OCI-LY1 (cell line): ENCODE data around the gene TCF4.

Source experiments
- EZH2 ChIP-seq: fragments of 200-600 bp; sonication (generic), shearing (Covaris generic); IDR thresholded peaks from 2 replicates; pipeline ENCODE4 v1.8.0; 2017; ENCODE audit warnings: borderline replicate concordance, mixed run types, mild to moderate bottlenecking, antibody characterized with exemption, low read length, moderate library complexity, mixed read lengths
- TF ChIP-seq, protein P1 (sequence below): fragments of 200-600 bp; sonication (generic), shearing (Covaris generic); IDR thresholded peaks from 2 replicates; pipeline ENCODE4 v1.5.1; 2017; ENCODE audit warnings: mild to moderate bottlenecking, antibody characterized with exemption, low read length, moderate library complexity, mixed read lengths

DNA sequence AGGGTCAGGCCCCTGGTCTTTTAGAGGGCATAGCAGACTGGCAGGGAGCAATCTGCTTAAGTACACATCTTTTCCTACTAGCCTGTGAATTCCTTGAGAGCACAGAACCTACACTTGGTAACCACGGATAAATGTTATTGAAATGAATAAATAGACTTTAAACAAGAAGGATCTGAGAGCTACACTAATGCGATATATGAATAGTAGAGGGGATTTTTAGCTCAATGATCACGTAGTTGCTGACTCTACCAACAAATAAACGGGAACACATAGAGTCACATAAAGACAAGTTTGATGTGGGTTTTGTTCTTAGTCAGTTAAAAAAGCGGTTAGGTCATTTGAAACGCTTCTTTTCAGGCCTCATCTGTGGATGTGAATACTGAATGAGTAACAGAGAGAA, 338.4 kb downstream of the TCF4 start:
- TF ChIP-seq, protein P1, sequence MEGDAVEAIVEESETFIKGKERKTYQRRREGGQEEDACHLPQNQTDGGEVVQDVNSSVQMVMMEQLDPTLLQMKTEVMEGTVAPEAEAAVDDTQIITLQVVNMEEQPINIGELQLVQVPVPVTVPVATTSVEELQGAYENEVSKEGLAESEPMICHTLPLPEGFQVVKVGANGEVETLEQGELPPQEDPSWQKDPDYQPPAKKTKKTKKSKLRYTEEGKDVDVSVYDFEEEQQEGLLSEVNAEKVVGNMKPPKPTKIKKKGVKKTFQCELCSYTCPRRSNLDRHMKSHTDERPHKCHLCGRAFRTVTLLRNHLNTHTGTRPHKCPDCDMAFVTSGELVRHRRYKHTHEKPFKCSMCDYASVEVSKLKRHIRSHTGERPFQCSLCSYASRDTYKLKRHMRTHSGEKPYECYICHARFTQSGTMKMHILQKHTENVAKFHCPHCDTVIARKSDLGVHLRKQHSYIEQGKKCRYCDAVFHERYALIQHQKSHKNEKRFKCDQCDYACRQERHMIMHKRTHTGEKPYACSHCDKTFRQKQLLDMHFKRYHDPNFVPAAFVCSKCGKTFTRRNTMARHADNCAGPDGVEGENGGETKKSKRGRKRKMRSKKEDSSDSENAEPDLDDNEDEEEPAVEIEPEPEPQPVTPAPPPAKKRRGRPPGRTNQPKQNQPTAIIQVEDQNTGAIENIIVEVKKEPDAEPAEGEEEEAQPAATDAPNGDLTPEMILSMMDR: no peak
- TF ChIP-seq EZH2: no peak
